Cardiac muscle cell (in vitro differentiated cells and primary cell): ENCODE results near the gene PCNX2. TPM values are rescaled to one million over a fixed set of nuclear protein-coding genes. Genes with fewer than 3 reads are reported as not detected.

Source experiments
- DNase-seq, 2 donors: peaks; one replicate each; pipeline versions ENCODE4 v3.0.0 to v3.0.0-alpha.2; 2010 to 2017; ENCODE audit warnings: low read depth in 1 of 2, low spot score in 1 of 2
- H3K27ac ChIP-seq: fragments of 200-600 bp; sonication (generic); 2 replicates; pipeline ENCODE4 v1.5.1; 2016
- H3K27me3 ChIP-seq: fragments of 200-600 bp; sonication (generic); 2 replicates; pipeline ENCODE4 v1.6.0; 2016; ENCODE audit warnings: control low read depth
- H3K36me3 ChIP-seq: fragments of 200-600 bp; sonication (generic); 2 replicates; pipeline ENCODE4 v1.5.1; 2016; ENCODE audit warnings: control low read depth
- H3K4me1 ChIP-seq: fragments of 200-600 bp; sonication (generic); 2 replicates; pipeline ENCODE4 v1.8.1; 2017; ENCODE audit warnings: low read depth, mild to moderate bottlenecking, mixed run types
- H3K4me3 ChIP-seq: fragments of 200-600 bp; sonication (generic); 2 replicates; pipeline ENCODE4 v1.5.1; 2016; ENCODE audit warnings: mild to moderate bottlenecking
- H3K9me3 ChIP-seq: fragments of 200-600 bp; sonication (generic); 2 replicates; pipeline ENCODE4 v1.5.1; 2017; ENCODE audit warnings: low read depth, mild to moderate bottlenecking, control low read depth
- CTCF ChIP-seq: IDR thresholded peaks from 2 replicates; pipeline ENCODE4 v1.5.1; 2012; ENCODE audit warnings: low read depth, mild to moderate bottlenecking, low read length
- polyA plus RNA-seq: library from polyadenylated mRNA; unstranded; fragments of >200 nt; fragmentation: Nextera tagmentation; extraction: Ambion mirVana; gene quantifications from 2 replicates; pipeline ENCODE4 v1.2.1, GENCODE V29; 2016
- total RNA-seq: library from RNA; depleted of rRNA; stranded (reverse); fragments of >200 nt; gene quantifications from 2 replicates; pipeline ENCODE4 v1.2.3, GENCODE V29; 2016

Gene PCNX2
- total and polyA plus RNA-seq, 2 experiments from 2014 or later, result 3.9 to 5.1 TPM

GRCh38 chr1:232962761-232963745 is 332.5 kb downstream of the PCNX2 start:
- peaks cover 6% of the 10 kb centered on the region for H3K36me3 ChIP-seq

DNA sequence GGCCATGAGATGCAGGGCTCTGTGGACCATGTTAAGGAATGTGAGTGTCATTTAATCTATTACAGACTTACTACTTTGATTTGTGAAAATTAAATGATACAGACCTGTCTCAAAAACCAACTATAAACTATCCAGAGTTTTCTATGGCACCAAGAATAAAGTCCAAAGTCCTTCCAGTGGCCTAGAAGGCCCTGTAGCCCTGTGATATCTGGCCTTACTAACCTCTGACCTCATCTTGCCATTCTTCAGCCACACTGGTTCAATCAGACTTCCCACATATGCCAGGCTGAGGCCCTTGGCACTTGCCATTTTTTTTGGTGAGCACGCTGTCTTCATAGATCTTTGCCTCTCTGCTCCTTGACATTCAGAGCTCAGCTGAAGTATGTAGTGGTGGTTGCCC is 337.5 kb downstream of the PCNX2 start:
- no peak overlapping the region for H3K4me3 ChIP-seq
- H3K27ac ChIP-seq, result no peak overlapping the region
- H3K9me3 ChIP-seq, result no peaks in the 10 kb centered on the region
- no peak for TF ChIP-seq CTCF
- DNase-seq, result no peak
- H3K36me3 ChIP-seq, result peaks cover 16% of the 10 kb centered on the region
- H3K4me1 ChIP-seq, result peaks cover 8% of the 10 kb centered on the region
- H3K27me3 ChIP-seq, result no peaks in the 10 kb centered on the region

More at GRCh38 chr1:232962761-232963745, 332.5 kb downstream of the PCNX2 start:
- DNase-seq, result peak in 1 of 2 donors; percentile 79
- Histone ChIP-seq H3K9me3 (no peaks in the 10 kb centered on the region), H3K27ac (peak overlapping the region; percentile 72), H3K4me3 (no peak overlapping the region), H3K27me3 (no peaks in the 10 kb centered on the region), H3K4me1 (peaks cover 9% of the 10 kb centered on the region)
- TF ChIP-seq CTCF, result no peak

GRCh38 chr1:232956081-232956480 is 339.4 kb downstream of the PCNX2 start:
- no peaks in the 10 kb centered on the region for H3K9me3 ChIP-seq
- no peak overlapping the region for H3K27ac ChIP-seq
- no peak overlapping the region for H3K4me3 ChIP-seq
- no peaks in the 10 kb centered on the region for H3K27me3 ChIP-seq
- TF ChIP-seq CTCF, result no peak
- H3K4me1 ChIP-seq, result peaks cover 9% of the 10 kb centered on the region
- H3K36me3 ChIP-seq, result peaks cover 16% of the 10 kb centered on the region
- DNase-seq, result no peak

DNA sequence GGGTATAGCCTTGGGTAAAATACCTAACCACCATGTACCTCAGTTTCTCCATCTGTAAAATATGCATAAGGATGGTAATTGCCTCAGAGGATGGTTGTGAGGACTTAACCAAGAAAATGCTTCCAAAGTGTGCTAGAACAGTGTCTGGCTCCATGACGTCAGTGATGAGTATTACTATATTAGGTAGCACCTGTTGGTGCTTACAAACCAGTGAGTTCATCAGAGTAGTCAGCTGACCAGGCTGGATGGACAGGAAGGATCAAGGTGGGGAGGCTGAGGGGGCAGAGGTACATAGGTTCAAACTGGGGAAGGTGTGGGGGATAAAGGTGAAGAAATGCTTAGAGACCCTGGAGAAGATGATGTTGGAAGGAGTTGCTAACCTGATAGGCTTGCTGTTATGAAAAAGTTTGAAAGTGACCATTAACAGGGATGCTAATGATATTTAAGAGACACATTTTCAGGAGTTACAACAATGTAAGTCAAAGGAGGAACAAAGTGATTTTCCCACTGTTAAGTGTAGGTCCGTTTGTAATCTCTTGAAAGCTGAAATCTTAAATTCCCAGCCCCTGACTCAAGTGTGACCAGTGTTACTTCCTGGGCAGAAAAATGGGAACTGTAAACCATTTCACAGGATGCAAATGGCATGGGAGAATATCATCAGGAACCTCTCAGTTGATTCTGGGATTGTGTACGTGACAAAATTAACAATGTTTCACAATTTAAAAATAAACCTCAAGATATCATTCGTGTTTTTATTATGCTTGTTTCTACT is 340.7 kb downstream of the PCNX2 start:
- TF ChIP-seq CTCF, result no peak
- Histone ChIP-seq H3K9me3 (no peaks in the 10 kb centered on the region), H3K27ac (no peak overlapping the region), H3K4me1 (peaks cover 10% of the 10 kb centered on the region), H3K27me3 (no peaks in the 10 kb centered on the region), H3K4me3 (no peak overlapping the region), H3K36me3 (peaks cover 16% of the 10 kb centered on the region)
- DNase-seq, result peak in 1 of 2 donors; percentile 32
